NCI-H2029 (cell line): Measurements from ENCODE around the gene AFF3.

Source experiments
- DNase-seq: peaks from one replicate; lab custom pipeline; 2025; lab: John Stamatoyannopoulos, UW

The AFF3 gene

GRCh38 chr2:99857867-99858444, 284.4 kb downstream of the AFF3 start:
- no peak for DNase-seq

DNA sequence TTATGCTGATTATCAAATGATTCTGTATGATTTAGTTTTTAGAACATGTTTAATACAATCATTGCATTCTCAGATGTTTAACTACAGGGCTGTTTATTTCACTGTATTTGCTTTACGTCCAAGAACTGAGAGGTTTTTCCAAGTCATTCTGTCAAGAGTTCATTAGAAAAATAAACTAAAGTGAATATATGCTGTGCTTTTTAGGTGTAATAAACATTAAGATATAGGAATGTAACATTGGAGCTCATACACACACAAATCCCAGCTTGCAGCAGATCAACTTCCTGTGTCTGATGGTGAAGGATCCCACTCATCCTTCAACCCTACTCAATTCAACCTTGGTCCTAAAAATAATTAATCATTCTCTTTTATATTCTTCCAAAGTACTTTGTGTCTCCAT, 285.0 kb downstream of the AFF3 start:
- no peak for DNase-seq

- no peak for DNase-seq
These were observed 286.3 kb downstream of the AFF3 start for GRCh38 chr2:99856119-99856518.

DNA sequence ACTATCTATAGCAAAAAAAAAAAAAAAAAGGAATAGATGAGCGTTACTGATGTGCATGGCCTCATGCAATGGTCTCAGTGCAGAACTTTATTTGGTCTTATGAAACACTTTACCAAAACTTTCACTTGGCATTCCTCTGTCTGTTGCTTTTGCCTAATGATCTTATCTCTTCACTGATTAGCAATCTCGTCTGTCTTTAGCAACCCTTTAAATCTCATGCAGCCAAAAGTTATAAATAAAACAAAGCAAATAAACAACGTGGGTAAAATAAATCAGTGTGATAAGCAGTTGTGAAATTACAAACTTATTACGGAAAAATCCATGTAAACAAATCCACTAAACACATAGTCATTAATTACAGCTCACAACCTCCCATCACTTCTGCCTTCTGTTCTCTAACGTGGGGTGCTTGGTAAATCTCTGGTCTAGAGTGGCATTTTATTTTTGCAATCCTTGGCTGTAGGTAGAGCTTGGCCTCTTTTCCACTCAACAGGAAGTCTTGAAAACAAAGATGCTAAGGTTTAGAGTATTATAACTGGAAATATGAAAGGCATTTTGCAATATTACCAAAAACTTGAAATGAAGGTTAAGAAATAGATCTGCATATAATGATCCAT, 288.0 kb downstream of the AFF3 start:
- DNase-seq, result no peak

DNA sequence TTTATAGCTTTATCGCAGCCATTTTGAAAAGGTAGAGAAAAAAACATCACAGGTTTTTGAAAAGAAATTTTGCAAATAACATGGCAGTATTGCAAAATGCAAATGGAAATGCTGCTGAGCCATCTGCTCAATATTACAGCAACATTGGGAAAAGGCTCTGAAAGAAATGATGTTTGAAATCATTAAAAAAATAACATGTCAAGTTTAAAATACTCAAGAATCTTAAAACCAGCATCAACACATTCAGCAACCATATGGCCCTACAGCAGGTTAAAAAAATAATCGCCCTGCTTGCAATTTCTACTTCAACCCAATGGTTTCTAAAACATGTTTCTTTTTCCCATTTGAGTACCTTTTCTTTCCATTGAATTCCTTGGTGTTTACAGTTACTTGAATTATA, 289.4 kb downstream of the AFF3 start:
- DNase-seq, result no peak

DNA sequence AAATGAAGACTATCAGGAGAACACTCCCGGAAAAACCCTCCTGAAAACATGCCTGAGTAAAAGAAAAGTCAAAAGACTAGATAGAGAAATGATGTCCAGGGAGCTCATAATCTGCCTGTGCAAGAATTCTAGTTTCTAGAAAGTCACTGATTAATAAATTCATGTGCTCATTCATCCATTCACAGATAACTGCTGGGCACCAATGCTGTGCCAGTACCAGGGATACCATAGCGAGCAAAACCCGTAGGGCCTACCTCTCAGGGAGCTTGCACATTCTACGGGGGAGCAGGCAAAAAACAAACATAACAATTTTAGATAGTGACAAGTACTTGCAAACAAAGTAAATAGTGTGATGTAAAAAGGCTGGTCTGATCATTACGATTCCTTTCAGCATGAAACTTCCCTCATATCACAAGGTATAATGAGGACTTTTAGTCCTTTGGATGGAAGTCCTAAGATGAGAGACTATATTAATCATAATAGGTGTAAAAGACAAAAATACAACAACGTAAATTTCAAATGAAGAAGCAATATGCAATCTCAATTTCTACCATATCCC, 289.9 kb downstream of the AFF3 start:
- no peak for DNase-seq

- DNase-seq, result no peak
These were observed 290.6 kb downstream of the AFF3 start for GRCh38 chr2:99851811-99852210.

- DNase-seq, result no peak
These were observed 291.3 kb downstream of the AFF3 start for GRCh38 chr2:99851089-99851488.

DNA sequence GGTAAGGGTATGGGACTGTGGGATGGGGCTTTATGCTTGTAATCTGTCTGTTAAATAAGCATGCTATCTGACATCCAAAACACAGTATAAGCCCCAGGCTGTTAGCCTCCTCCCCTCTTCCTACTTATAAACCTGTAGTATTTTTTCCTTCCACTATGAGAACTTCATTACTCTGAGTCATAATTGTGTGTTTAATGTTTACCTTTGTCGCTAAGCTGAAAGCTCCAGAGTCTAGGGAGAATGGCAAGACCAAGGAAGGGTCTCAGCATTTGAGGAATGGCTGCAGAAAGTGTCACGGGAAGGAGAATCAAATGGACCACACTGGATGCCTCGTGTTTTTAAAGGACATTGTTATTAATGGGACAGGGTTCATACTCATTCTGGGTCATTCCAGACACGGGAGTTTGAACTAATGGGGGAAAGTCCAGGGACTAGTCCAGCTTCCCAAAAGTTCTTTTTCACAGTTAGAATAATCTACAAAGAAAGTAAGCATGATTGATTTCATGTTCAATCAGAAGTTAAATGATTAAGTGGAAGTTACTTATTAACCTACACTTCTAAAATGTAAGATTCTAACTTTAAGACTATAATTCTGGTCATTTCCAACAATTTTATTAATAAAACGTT, 292.2 kb downstream of the AFF3 start:
- DNase-seq, result no peak

DNA sequence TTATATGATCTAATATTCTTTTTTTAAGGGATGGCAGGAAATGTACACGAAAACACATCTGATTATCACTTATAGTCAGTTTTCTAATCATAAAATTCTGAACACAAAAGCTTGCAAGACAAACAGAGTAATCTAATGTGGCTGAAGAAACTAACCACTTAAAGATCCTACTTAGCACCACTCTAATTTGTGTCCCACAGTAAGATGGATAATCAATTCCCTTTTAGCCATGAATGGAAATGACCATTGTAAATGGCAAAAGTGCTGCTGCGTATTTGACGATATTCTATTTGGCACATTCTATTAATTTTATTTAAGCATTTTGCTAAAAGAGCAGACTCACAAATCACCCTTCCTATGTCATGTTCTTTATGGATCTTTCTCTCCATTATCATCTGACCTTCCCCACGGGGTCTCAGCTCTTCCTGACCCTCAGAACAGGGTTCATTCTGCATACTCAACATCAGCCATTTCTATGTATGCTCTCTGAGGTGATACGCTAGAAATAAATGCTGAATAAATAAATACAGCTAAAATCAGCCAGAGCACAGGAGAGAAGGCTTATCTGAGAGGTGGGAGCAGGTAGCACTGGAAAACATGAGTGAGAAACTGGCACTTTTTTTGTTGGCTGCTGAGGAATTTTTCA, 295.8 kb downstream of the AFF3 start:
- DNase-seq, result no peak

- DNase-seq, result no peak
These were observed 297.1 kb downstream of the AFF3 start for GRCh38 chr2:99845296-99845695.

DNA sequence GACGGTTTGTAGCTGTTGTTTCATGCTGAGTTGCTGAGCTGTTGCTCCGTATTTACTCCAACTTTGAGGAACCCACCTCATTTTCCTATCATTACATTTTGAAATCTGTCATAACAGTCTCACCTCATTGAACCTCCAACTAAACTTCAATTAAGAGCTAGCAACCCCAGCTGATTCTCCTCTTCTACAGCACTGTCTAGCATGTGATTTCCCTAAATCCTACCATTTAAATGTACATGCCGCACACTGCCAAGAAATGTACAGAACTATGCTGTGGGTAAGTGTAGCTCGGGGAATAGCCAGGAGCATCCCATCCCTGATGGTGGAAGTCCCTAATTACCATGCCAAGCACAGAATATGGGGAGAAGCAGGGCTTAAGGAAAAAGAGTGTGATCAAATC, 299.9 kb downstream of the AFF3 start:
- DNase-seq, result no peak

DNA sequence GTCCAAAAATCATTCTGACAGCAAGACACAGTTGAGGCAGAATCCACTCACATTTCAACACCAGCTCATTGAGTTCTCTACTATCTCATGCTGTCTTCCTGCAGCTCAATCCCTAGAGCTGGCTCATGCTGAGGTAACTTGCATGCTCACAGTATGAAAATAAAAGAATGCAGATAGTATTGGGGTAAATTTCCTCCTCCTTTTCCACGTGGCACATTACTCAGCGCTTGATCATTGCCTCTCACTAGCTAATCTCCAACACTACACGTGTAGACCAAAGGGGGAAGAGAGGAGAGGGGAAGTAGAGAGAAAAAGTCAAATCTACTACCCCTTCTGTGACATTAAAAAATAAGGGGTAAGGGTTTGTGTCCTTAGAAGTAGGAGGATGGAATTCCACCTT, 300.6 kb downstream of the AFF3 start:
- no peak for DNase-seq

- DNase-seq, result no peak
These were observed 301.6 kb downstream of the AFF3 start for GRCh38 chr2:99840831-99841230.

DNA sequence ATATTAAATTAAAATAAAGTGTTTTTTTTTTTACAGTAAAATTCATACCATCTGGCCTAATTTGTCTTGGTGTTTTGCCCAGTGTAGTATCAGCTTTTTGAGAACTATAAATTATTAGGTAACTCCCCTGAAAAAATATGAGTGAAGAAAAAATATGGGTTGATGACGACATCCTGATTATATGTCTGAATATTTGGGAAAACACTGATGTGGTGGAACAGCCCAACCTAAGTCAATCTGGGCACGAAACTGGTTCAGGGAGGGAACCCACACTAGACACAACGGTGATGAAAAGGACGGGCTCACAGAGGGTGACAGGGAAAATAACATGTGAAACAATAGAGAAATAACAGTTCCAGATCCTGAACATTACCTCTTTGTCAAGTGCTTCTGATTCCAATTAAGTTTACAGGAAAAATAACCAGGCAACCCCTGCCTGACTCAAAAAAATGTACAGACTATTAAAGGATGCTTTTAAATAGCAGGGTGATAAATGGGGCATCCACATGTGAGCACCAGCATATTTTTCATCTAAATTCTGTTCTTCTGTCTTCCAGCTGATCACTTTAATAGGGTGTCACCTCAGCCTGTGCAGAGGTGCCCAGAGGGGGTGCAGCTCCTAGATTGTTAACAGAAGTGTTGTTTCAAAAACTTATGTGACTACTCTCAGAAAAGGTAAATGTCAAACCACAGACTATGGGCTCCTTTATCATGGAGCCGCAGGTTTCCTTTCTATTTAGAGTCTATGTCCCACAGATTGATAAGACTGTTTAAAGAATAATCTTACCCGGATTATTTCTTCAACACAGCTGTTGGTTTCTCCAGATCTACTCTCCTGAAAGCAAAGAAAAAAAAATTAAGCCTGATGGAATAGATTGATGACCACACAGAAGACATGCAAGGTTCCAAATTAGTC, 305.4 kb downstream of the AFF3 start:
- DNase-seq, result no peak

DNA sequence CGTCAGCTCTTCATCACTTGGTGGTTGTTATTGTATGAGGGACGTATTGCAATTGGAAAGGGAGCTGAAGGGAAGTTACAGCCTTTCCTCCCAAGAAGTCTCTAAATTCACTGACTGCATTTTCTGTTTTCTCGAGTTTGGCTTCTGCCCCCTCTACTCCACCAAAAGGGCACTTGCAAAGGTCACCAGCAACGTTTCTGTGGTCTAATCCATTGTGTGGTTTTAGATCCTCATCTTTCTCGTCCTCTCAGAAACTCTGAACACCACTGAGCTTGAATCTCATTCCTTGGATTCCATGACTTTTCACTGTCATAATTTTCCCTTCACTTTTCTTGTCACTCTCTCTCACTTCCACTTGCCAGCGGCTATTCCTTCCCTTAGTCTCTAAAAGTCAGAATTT, 308.0 kb downstream of the AFF3 start:
- DNase-seq, result no peak

- no peak for DNase-seq
These were observed 308.7 kb downstream of the AFF3 start for GRCh38 chr2:99833586-99834201.

DNA sequence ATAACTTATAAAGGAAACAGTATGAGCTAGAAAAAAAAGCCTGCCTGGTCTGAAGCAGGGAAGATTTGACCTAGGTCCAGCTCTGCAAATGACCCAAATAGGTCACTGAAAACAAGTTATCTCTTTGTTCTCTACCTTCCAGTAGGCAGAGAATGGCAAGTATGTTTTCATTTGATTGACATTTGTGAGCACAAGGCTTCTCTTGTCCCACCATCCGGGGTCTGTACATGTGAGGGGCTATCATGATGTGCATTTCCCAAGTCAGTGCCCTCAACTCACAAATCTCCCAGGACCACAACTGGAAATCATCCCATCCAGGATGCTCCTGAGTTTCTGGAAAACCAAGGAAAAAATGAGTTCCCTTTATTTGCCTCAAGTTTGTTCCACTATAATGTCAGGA, 309.5 kb downstream of the AFF3 start:
- DNase-seq, result no peak

GRCh38 chr2:99831772-99832171, 310.6 kb downstream of the AFF3 start:
- no peak for DNase-seq

GRCh38 chr2:99827296-99827999, 314.9 kb downstream of the AFF3 start:
- DNase-seq, result no peak

- no peak for DNase-seq
These were observed 316.8 kb downstream of the AFF3 start for GRCh38 chr2:99825630-99826029.
